Loucy (cell line): ENCODE data around the gene ZMYND8.

Experiments used
- EZH2phosphoT487 ChIP-seq: fragments of 200-600 bp; IDR thresholded peaks from 2 replicates; pipeline ENCODE4 v1.6.1; 2018; ENCODE audit warnings: antibody characterized with exemption, mild to moderate bottlenecking, moderate library complexity, borderline replicate concordance
- TF ChIP-seq, protein P1 (sequence below): fragments of 200-600 bp; sonication (generic); conservative IDR thresholded peaks from 2 replicates; pipeline ENCODE4 v1.5.1; 2014; ENCODE audit warnings: mild to moderate bottlenecking, antibody characterized with exemption, low read length

DNA sequence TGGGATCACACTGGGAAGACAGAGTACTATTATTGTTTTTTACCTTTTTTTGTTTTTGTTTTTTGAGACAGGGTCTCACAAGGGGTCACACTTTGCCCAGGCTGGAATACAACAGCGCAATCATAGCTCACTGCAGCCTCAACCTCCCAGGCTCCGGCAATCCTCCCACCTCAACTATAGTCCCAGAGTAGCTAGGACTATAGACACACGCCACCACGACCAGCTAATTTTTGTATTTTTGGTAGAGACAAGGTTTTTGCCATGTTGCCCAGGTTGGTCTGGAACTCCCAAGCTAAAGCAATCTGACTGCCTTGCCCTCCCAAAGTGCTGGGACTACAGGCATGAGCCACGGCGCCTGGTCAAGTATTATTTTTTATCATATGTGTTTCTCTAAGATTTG, 81.0 kb downstream of the ZMYND8 start:
- TF ChIP-seq, protein P1, sequence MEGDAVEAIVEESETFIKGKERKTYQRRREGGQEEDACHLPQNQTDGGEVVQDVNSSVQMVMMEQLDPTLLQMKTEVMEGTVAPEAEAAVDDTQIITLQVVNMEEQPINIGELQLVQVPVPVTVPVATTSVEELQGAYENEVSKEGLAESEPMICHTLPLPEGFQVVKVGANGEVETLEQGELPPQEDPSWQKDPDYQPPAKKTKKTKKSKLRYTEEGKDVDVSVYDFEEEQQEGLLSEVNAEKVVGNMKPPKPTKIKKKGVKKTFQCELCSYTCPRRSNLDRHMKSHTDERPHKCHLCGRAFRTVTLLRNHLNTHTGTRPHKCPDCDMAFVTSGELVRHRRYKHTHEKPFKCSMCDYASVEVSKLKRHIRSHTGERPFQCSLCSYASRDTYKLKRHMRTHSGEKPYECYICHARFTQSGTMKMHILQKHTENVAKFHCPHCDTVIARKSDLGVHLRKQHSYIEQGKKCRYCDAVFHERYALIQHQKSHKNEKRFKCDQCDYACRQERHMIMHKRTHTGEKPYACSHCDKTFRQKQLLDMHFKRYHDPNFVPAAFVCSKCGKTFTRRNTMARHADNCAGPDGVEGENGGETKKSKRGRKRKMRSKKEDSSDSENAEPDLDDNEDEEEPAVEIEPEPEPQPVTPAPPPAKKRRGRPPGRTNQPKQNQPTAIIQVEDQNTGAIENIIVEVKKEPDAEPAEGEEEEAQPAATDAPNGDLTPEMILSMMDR, result no peak
- no peak for TF ChIP-seq EZH2phosphoT487
